ENCODE results near the gene FAM219B.
A peak's percentile ranks its signal among the peaks of the same experiment; 100 is the strongest.

FAM219B gene, protein sequence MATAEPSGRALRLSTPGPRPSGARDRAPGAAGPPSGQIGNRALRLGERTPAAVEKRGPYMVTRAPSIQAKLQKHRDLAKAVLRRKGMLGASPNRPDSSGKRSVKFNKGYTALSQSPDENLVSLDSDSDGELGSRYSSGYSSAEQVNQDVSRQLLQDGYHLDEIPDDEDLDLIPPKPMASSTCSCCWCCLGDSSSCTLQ

DNA sequence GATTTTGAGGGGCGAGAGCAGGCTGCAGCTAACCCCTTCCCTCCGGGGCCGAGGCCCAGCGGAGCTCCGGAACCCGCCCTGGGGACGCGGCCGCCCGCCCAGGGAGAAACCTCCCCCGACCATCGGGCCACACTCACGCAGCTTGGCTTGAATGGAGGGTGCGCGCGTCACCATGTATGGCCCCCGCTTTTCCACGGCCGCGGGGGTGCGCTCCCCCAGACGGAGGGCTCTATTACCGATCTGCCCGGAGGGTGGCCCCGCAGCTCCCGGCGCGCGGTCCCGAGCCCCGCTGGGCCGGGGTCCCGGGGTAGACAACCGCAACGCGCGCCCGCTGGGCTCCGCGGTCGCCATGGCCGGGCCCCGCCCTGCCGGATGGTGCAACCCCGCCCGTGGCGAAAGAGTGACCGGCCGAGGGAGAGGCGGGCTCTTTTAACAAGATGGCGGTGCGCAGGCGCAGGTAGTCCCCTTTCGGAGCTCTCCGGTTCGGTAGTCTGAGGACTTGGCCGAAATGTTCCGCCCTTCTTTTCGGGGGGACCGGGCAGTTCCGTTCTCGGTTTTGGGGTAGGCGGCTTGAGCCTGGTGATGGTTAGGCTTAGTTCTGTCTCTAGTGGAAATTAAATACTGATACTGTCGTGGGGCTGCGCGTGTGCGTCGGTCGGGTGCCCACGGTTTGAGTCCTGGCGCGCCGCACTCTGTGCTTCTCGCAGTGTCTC, at the start of gene FAM219B:
Gene FAM219B (minus strand): TSS at position 402 of the 713 bp plus-strand sequence. CDS start 51 bp downstream, at position 351.
- peak within 1 kb of the TSS; percentile 87 for H3K4me3 ChIP-seq (ENCODE audit: low read depth, low read length)
- TF ChIP-seq CTCF (IDR thresholded peaks at IDR 0.05; ENCODE audit: control insufficient read depth, extremely low read depth, insufficient read depth) = no peak
- DNase-seq (ENCODE audit: low read depth) = peak; percentile 60

GRCh38 chr15:74955796-74956647, 49.4 kb upstream of the FAM219B start:
- TF ChIP-seq CTCF (IDR thresholded peaks at IDR 0.05; ENCODE audit: control insufficient read depth, extremely low read depth, insufficient read depth) = no peak
- no peak for DNase-seq (ENCODE audit: low read depth)
- H3K4me3 ChIP-seq (ENCODE audit: low read depth, low read length) = peak overlapping the region; percentile 40

- H3K4me3 ChIP-seq (ENCODE audit: low read depth, low read length) = no peak overlapping the region
- no peak for DNase-seq (ENCODE audit: low read depth)
Observed at GRCh38 chr15:74955017-74955416, 48.4 kb upstream of the FAM219B start.

DNA sequence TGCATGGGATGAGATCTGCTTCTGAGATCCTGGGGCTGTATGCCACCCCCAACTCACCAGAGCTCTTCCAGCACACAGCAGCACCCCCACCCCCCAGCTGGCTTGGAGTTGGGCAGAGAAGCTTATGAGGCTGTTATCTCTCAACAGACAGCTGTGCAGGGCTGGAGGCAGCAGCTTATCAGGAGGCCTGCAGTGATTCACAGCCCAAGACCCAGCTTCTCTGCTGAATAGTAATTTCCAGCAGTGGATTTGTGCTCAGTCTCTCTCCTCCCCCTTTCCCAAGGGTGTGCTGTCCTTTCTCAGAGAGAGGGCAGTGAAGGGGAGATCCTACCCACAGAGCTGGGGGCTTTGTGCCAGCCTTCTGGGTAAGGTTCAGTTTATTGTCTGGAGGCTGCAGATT, 47.9 kb upstream of the FAM219B start:
- DNase-seq (ENCODE audit: low read depth) = no peak
- no peak overlapping the region for H3K4me3 ChIP-seq (ENCODE audit: low read depth, low read length)
- TF ChIP-seq CTCF (IDR thresholded peaks at IDR 0.05; ENCODE audit: control insufficient read depth, extremely low read depth, insufficient read depth) = no peak

More at GRCh38 chr15:74955017-74955416, 48.4 kb upstream of the FAM219B start:
- TF ChIP-seq CTCF (IDR thresholded peaks at IDR 0.05; ENCODE audit: control insufficient read depth, extremely low read depth, insufficient read depth) = no peak

DNA sequence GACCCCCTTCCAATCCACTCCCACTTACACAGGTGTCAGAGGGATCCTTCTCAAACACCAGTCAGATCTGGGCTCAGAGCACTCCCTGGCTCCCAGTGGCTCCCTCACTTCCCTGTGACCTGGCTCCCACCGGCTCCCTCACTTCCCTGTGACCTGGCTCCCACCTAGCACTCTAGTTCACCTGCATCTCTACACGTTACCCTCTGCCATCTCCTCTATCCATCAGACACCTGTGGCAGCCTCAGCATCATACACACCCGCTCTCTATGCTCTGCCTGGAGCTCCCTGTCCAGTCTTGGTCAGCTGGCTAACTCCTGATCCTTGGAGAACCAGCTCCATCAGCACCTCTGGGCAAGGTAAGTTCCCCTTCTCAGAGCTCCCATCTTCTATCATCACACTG, 44.4 kb upstream of the FAM219B start:
- DNase-seq (ENCODE audit: low read depth) = no peak
- no peak for TF ChIP-seq CTCF (IDR thresholded peaks at IDR 0.05; ENCODE audit: control insufficient read depth, extremely low read depth, insufficient read depth)

DNA sequence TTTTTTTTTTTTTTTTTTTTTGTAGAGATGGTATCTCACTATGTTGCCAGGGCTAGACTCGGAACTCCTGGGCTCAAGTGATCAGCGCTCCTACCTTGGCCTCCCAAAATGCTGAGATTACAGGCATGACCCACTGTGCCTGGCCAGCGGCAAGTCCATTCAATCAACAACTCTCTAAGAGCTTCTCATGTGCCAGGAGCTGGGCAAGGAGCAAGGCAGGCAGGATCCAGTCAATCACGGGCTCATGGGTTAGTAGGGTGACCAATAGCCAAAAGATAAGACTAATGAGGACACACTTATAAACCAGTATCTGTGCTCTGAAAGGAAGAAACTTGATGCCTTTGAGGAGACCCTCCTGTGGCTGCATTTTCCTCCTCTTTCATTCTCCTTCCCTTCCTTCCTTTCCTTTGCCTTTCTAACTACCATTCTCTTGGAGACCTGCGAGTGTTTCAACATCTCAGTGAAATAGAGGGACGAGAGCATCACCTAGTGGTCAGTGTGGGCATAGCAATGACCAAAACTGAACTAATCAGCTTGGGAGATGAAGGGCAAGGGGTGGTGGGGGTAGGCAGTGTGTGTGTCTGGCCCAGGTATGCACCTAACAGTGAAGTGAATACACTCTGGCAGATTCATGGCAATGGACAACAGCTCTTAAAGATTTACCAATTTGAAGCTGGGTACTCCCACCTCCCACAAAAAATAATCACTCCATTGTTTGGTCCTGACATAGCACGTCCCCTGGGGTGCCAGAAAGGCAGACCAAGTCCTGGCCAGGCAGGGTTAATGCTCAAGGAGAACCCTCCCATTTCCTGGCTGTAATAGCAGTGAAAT, 43.6 kb upstream of the FAM219B start:
- DNase-seq (ENCODE audit: low read depth) = peak; percentile 49
- no peak overlapping the region for H3K4me3 ChIP-seq (ENCODE audit: low read depth, low read length)
- TF ChIP-seq CTCF (IDR thresholded peaks at IDR 0.05; ENCODE audit: control insufficient read depth, extremely low read depth, insufficient read depth) = peak; percentile 100

More for the DNA sequence above, 44.4 kb upstream of the FAM219B start:
- no peak overlapping the region for H3K4me3 ChIP-seq (ENCODE audit: low read depth, low read length)

All from LNCaP clone FGC (cell line).